Sigmoid colon (tissue), 4 donors: Measurements from ENCODE around the gene HSD17B11.

Experiments used
- CTCF ChIP-seq, 4 experiments: fragments of 450-650 bp in 3 of 4; fragments of 200-600 bp in 1 of 4; IDR thresholded peaks; one replicate each; pipeline ENCODE4 v1.5.1; 2016 to 2019; ENCODE audit warnings: antibody characterized with exemption in 4 of 4, mild to moderate bottlenecking in 3 of 4, moderate library complexity in 2 of 4
- POLR2AphosphoS5 ChIP-seq, 4 donors: sonication (generic); formaldehyde crosslinking; IDR thresholded peaks; one replicate each; pipeline ENCODE4 v1.6.1; 2017; ENCODE audit warnings: antibody characterized with exemption in 4 of 4

- TF ChIP-seq POLR2AphosphoS5 (IDR thresholded peaks at IDR 0.05) (no peak), CTCF (IDR thresholded peaks at IDR 0.05) (no peak)
Measured at GRCh38 chr4:87406462-87406861, 15.5 kb upstream of the HSD17B11 start.
